ENCODE results near the gene LRRC8B. TPM values are rescaled to one million over a fixed set of nuclear protein-coding genes. Genes with fewer than 3 reads are reported as not detected.
A peak's percentile ranks its signal among the peaks of the same experiment; 100 is the strongest.

Gene LRRC8B
- total and polyA plus RNA-seq, 2 of the 13 experiments (the other 11 are each of a cell fraction or from before 2014, with no cell fraction given), result 4.9 to 7.6 TPM

DNA sequence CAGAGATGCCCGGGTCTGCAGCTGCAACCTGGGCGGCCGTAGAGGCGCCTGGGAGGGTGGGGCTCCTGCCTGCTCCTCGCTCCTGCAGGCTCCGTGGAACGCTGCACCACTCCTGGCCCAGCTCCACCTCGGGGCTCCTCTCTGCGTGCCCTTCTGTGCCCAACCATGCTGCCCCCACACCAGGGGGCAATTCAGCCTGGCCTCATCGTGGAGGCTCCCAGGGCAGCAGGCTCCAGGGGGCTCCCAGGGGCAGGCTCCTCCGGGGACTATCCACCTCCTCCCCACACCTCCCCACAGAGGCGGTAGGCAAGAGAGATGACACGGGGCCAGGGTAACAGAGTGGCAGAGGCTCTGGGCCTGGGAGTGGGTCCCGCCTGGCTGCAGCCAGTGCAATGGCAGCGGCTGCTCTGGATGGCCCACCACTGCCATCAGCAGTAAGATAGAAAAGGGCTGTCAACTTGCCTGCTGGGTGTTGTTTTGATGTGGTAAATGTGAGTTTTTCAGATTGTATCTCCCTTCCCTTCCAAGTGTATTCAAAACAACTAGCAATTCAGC, 85.9 kb downstream of the LRRC8B start (continued):
- TF ChIP-seq, protein P1, sequence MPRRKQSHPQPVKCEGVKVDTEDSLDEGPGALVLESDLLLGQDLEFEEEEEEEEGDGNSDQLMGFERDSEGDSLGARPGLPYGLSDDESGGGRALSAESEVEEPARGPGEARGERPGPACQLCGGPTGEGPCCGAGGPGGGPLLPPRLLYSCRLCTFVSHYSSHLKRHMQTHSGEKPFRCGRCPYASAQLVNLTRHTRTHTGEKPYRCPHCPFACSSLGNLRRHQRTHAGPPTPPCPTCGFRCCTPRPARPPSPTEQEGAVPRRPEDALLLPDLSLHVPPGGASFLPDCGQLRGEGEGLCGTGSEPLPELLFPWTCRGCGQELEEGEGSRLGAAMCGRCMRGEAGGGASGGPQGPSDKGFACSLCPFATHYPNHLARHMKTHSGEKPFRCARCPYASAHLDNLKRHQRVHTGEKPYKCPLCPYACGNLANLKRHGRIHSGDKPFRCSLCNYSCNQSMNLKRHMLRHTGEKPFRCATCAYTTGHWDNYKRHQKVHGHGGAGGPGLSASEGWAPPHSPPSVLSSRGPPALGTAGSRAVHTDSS (CRISPR knock-in tag; conservative IDR thresholded peaks at IDR 0.05), result no peak
- TF ChIP-seq, protein P2, sequence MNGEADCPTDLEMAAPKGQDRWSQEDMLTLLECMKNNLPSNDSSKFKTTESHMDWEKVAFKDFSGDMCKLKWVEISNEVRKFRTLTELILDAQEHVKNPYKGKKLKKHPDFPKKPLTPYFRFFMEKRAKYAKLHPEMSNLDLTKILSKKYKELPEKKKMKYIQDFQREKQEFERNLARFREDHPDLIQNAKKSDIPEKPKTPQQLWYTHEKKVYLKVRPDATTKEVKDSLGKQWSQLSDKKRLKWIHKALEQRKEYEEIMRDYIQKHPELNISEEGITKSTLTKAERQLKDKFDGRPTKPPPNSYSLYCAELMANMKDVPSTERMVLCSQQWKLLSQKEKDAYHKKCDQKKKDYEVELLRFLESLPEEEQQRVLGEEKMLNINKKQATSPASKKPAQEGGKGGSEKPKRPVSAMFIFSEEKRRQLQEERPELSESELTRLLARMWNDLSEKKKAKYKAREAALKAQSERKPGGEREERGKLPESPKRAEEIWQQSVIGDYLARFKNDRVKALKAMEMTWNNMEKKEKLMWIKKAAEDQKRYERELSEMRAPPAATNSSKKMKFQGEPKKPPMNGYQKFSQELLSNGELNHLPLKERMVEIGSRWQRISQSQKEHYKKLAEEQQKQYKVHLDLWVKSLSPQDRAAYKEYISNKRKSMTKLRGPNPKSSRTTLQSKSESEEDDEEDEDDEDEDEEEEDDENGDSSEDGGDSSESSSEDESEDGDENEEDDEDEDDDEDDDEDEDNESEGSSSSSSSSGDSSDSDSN (CRISPR knock-in tag; IDR thresholded peaks at IDR 0.05), result peak; percentile 17
- TF ChIP-seq PTBP1 (IDR thresholded peaks at IDR 0.05; ENCODE audit: low read depth, low read length, poor library complexity, severe bottlenecking) (no peak), ZNF441 (CRISPR knock-in tag; IDR thresholded peaks at IDR 0.05; ENCODE audit: borderline replicate concordance) (no peak), MLLT10 (CRISPR knock-in tag; IDR thresholded peaks at IDR 0.05) (no peak), ZC3H13 (CRISPR knock-in tag; IDR thresholded peaks at IDR 0.05) (no peak), ZNF546 (CRISPR knock-in tag; conservative IDR thresholded peaks at IDR 0.05) (no peak), ETV5 (CRISPR knock-in tag; IDR thresholded peaks at IDR 0.05; ENCODE audit: borderline replicate concordance) (no peak), ZNF543 (CRISPR knock-in tag; IDR thresholded peaks at IDR 0.05) (0 out of 2 replicates have a peak, but pooled peaks have one; percentile 46), TBX2 (CRISPR knock-in tag; IDR thresholded peaks at IDR 0.05; ENCODE audit: borderline replicate concordance) (peak; percentile 11; the same call in 1 of the 2 replicates), NFYC (CRISPR knock-in tag; IDR thresholded peaks at IDR 0.05) (no peak)
- TF ChIP-seq, protein P3, sequence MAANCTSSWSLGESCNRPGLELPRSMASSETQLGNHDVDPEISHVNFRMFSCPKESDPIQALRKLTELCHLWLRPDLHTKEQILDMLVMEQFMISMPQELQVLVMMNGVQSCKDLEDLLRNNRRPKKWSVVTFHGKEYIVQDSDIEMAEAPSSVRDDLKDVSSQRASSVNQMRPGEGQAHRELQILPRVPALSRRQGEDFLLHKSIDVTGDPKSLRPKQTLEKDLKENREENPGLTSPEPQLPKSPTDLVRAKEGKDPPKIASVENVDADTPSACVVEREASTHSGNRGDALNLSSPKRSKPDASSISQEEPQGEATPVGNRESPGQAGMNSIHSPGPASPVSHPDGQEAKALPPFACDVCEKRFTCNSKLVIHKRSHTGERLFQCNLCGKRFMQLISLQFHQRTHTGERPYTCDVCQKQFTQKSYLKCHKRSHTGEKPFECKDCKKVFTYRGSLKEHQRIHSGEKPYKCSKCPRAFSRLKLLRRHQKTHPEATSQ (CRISPR knock-in tag; IDR thresholded peaks at IDR 0.05; ENCODE audit: borderline replicate concordance), result no peak
- TF ChIP-seq, protein P4, sequence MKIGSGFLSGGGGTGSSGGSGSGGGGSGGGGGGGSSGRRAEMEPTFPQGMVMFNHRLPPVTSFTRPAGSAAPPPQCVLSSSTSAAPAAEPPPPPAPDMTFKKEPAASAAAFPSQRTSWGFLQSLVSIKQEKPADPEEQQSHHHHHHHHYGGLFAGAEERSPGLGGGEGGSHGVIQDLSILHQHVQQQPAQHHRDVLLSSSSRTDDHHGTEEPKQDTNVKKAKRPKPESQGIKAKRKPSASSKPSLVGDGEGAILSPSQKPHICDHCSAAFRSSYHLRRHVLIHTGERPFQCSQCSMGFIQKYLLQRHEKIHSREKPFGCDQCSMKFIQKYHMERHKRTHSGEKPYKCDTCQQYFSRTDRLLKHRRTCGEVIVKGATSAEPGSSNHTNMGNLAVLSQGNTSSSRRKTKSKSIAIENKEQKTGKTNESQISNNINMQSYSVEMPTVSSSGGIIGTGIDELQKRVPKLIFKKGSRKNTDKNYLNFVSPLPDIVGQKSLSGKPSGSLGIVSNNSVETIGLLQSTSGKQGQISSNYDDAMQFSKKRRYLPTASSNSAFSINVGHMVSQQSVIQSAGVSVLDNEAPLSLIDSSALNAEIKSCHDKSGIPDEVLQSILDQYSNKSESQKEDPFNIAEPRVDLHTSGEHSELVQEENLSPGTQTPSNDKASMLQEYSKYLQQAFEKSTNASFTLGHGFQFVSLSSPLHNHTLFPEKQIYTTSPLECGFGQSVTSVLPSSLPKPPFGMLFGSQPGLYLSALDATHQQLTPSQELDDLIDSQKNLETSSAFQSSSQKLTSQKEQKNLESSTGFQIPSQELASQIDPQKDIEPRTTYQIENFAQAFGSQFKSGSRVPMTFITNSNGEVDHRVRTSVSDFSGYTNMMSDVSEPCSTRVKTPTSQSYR (CRISPR knock-in tag; IDR thresholded peaks at IDR 0.05; ENCODE audit: borderline replicate concordance), result no peak
- TF ChIP-seq, protein P5, sequence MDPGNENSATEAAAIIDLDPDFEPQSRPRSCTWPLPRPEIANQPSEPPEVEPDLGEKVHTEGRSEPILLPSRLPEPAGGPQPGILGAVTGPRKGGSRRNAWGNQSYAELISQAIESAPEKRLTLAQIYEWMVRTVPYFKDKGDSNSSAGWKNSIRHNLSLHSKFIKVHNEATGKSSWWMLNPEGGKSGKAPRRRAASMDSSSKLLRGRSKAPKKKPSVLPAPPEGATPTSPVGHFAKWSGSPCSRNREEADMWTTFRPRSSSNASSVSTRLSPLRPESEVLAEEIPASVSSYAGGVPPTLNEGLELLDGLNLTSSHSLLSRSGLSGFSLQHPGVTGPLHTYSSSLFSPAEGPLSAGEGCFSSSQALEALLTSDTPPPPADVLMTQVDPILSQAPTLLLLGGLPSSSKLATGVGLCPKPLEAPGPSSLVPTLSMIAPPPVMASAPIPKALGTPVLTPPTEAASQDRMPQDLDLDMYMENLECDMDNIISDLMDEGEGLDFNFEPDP (CRISPR knock-in tag; conservative IDR thresholded peaks at IDR 0.05), result no peak
